Spleen (tissue), 7 donors: ENCODE results near the gene CDKN2AIPNL.

Source experiments
- POLR2A ChIP-seq, 3 donors: fragments of 450-650 bp; IDR thresholded peaks; one replicate each; pipeline ENCODE4 v1.5.1; 2017; ENCODE audit warnings: antibody characterized with exemption in 3 of 3, mild to moderate bottlenecking in 1 of 3
- POLR2AphosphoS5 ChIP-seq, 3 donors: sonication (generic); formaldehyde crosslinking; IDR thresholded peaks; one replicate each; pipeline ENCODE4 v1.5.1; 2017; ENCODE audit warnings: antibody characterized with exemption in 3 of 3
- TF ChIP-seq, protein P1 (sequence below), 11 experiments: fragments of 200-600 bp in 7 of 11; fragments of 450-650 bp in 4 of 11; sonication (generic) in 4 of 11; IDR thresholded peaks in 8 of 11; conservative IDR thresholded peaks in 3 of 11; 1 replicate in 7 of 11; 2 replicates in 4 of 11; pipeline versions ENCODE4 v1.4.0 to v1.8.0; 2016 to 2021; ENCODE audit warnings: antibody characterized with exemption in 11 of 11, inconsistent platforms in 4 of 11, mild to moderate bottlenecking in 1 of 11
- donor health status: DM: no; HTN: no; CAD: no; lungs with moderate emphysema.
- donor health status: DM: no; HTN: no; CAD: no.
- donor health status: DM: no; HTN: no; CAD: no.

DNA sequence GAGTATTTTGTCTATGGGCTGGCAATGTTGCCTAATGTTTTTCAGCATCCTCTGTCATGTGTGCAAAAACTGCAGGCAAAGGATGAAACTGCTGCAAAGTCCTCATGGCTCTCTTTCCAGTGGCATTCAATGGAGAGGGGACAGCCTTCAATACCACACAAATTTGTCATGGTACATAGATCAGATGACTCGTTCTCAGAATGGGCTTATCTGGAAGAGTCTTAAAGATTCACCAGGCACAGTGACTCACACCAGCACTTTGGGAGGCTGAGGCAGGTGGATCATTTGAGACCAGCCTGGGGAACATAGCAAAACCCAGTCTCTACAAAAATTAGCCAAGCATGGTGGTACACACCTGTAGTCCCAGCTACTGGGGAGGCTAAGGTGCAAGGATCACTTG lies 5.3 kb downstream of the CDKN2AIPNL start:
- TF ChIP-seq, protein P1, sequence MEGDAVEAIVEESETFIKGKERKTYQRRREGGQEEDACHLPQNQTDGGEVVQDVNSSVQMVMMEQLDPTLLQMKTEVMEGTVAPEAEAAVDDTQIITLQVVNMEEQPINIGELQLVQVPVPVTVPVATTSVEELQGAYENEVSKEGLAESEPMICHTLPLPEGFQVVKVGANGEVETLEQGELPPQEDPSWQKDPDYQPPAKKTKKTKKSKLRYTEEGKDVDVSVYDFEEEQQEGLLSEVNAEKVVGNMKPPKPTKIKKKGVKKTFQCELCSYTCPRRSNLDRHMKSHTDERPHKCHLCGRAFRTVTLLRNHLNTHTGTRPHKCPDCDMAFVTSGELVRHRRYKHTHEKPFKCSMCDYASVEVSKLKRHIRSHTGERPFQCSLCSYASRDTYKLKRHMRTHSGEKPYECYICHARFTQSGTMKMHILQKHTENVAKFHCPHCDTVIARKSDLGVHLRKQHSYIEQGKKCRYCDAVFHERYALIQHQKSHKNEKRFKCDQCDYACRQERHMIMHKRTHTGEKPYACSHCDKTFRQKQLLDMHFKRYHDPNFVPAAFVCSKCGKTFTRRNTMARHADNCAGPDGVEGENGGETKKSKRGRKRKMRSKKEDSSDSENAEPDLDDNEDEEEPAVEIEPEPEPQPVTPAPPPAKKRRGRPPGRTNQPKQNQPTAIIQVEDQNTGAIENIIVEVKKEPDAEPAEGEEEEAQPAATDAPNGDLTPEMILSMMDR (IDR thresholded peaks at IDR 0.05 in 8 of 11, conservative IDR thresholded peaks at IDR 0.05 in 3 of 11), result no peak
- no peak for TF ChIP-seq POLR2A (IDR thresholded peaks at IDR 0.05)
- no peak for TF ChIP-seq POLR2AphosphoS5 (IDR thresholded peaks at IDR 0.05)
